ENCODE data around the gene OR8B2. TPM values are rescaled to one million over a fixed set of nuclear protein-coding genes. Genes with fewer than 3 reads are reported as not detected.

Gene OR8B2
- total and polyA plus RNA-seq, 7 donors: not detected

DNA sequence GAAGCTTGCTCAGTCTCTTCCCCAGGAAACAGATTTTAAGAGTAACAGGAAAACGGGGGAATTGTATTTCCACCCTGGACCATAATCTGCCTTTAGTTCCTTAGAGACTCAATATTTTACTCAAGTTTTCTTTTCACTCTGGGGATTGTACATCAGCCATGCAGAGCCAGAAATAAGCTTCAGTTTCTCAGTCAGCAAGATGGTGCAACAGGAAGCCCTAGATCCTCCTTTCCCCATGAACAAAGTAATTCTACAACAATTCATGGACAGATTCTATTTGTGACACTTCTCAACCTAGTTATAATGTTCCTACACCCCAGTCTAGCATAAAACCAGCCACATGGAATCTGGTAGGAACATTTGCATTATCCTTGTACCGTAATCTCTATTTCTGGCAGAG, 24.7 kb downstream of the OR8B2 start:
- DNase-seq: no peak
- ATAC-seq: no peak
- Histone ChIP-seq H3K4me1 (no peaks in the 10 kb centered on the region), H3K27ac (no peak overlapping the region), H3K4me3 (no peak overlapping the region), H3K36me3 (ENCODE audit: insufficient read depth in 1 of 2, low read depth in 1 of 2) (no peaks in the 10 kb centered on the region), H3K27me3 (ENCODE audit: insufficient read depth in 3 of 3, low read length in 2 of 3) (no peaks in the 10 kb centered on the region), H3K9me3 (no peaks in the 10 kb centered on the region)
- TF ChIP-seq, protein P1, sequence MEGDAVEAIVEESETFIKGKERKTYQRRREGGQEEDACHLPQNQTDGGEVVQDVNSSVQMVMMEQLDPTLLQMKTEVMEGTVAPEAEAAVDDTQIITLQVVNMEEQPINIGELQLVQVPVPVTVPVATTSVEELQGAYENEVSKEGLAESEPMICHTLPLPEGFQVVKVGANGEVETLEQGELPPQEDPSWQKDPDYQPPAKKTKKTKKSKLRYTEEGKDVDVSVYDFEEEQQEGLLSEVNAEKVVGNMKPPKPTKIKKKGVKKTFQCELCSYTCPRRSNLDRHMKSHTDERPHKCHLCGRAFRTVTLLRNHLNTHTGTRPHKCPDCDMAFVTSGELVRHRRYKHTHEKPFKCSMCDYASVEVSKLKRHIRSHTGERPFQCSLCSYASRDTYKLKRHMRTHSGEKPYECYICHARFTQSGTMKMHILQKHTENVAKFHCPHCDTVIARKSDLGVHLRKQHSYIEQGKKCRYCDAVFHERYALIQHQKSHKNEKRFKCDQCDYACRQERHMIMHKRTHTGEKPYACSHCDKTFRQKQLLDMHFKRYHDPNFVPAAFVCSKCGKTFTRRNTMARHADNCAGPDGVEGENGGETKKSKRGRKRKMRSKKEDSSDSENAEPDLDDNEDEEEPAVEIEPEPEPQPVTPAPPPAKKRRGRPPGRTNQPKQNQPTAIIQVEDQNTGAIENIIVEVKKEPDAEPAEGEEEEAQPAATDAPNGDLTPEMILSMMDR (IDR thresholded peaks at IDR 0.05): no peak
- intact Hi-C loops (cut with DNase I): no loop called here
- 22 to 28% (median 23%) methylated on average over 2 of the region's 2 CpGs for WGBS, 3 donors

DNA sequence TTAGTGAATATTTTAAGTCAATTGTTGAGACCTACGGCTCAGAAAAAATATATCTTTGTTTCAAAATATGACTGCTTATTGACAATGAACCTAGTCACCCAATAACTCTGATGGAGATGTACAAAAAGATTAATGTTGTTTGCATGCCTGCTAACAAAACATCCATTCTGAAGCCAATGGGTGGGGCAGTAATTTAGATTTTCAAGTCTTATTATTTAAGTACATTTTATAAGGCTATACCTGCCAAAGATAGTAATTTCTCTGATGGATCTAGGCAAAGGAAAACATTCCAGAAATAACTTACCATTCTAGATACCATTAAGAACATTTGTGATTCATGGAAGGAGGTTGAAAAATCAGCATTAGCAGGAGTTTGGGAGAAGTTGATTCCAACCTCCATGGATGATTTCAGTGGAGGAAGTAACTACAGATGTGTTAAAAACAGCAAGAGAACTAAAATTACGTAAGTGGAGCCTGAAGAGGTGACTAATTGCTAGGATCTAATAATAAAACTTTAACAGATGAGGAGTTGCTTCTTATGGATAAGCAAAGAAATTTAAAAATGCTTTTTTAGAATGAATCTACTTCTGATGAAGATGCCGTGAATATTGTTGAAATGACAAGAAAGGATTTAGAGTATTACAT, 37.9 kb downstream of the OR8B2 start:
- Histone ChIP-seq H3K27ac (no peak overlapping the region), H3K4me1 (no peaks in the 10 kb centered on the region), H3K9me3 (peaks cover 12% of the 10 kb centered on the region), H3K36me3 (ENCODE audit: insufficient read depth in 1 of 2, low read depth in 1 of 2) (no peaks in the 10 kb centered on the region), H3K4me3 (no peak overlapping the region), H3K27me3 (ENCODE audit: insufficient read depth in 3 of 3, low read length in 2 of 3) (no peaks in the 10 kb centered on the region)
- DNase-seq: no peak
- WGBS, 3 donors: 24 to 50% (median 39%) methylated on average over 3 of the region's 3 CpGs
- TF ChIP-seq, protein P1 (IDR thresholded peaks at IDR 0.05): no peak
- ATAC-seq: no peak
- intact Hi-C loops (cut with DNase I): no loop called here

DNA sequence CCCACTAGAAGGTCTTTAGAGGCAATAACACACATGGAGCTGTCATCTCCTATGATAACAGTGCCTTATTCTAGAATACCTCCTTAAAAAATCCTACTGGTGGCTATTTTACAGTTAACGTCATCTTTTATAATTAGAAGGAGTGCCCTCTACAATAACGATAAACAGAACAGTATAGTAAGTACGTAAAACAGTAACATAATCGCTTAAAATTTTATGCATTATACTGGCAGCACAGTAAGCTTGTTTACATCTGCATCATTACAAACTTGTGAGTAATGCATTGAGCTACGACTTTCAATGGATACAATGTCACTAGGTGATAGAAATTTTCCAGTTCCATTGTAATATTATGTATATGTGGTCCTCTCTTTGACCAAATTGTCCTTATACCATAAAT, 40.0 kb downstream of the OR8B2 start:
- intact Hi-C loops (cut with DNase I): no loop called here
- Histone ChIP-seq H3K36me3 (ENCODE audit: insufficient read depth in 1 of 2, low read depth in 1 of 2) (no peaks in the 10 kb centered on the region), H3K4me3 (no peak overlapping the region), H3K27ac (no peak overlapping the region), H3K4me1 (no peaks in the 10 kb centered on the region), H3K9me3 (peaks cover 8% of the 10 kb centered on the region), H3K27me3 (ENCODE audit: insufficient read depth in 3 of 3, low read length in 2 of 3) (no peaks in the 10 kb centered on the region)
- 80 to 85% (median 85%) methylated on average over 5 of the region's 5 CpGs for WGBS, 3 donors
- TF ChIP-seq, protein P1 (IDR thresholded peaks at IDR 0.05): no peak
- DNase-seq (no peak), ATAC-seq (no peak)

DNA sequence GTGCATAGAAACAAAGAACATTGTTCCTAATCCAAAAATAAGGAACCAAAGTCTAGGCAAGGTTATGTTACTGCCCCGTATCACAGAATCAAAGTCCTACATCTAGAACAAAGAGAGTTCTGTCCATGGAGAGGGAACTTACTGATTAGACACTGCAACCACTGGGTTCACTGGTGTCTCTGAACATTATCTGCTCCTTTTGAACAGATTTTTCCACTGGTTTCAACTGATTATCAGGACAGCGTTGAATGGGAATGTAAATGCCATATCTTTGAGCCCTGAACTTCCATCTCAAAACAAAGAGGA, 44.2 kb downstream of the OR8B2 start:
- no peaks in the 10 kb centered on the region for H3K27me3 ChIP-seq (ENCODE audit: insufficient read depth in 3 of 3, low read length in 2 of 3)
- intact Hi-C loops (cut with DNase I): no loop called here
- 74 to 90% (median 77%) methylated on average over 2 of the region's 2 CpGs for WGBS, 3 donors
- DNase-seq (no peak), ATAC-seq (no peak)
- H3K9me3 ChIP-seq: no peaks in the 10 kb centered on the region
- TF ChIP-seq, protein P1 (IDR thresholded peaks at IDR 0.05): no peak
- H3K4me3 ChIP-seq: no peak overlapping the region
- H3K4me1 ChIP-seq: no peaks in the 10 kb centered on the region
- H3K27ac ChIP-seq: no peak overlapping the region
- no peaks in the 10 kb centered on the region for H3K36me3 ChIP-seq (ENCODE audit: insufficient read depth in 1 of 2, low read depth in 1 of 2)
